ENCODE results near the gene SYT17.

The SYT17 gene, protein sequence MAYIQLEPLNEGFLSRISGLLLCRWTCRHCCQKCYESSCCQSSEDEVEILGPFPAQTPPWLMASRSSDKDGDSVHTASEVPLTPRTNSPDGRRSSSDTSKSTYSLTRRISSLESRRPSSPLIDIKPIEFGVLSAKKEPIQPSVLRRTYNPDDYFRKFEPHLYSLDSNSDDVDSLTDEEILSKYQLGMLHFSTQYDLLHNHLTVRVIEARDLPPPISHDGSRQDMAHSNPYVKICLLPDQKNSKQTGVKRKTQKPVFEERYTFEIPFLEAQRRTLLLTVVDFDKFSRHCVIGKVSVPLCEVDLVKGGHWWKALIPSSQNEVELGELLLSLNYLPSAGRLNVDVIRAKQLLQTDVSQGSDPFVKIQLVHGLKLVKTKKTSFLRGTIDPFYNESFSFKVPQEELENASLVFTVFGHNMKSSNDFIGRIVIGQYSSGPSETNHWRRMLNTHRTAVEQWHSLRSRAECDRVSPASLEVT

DNA sequence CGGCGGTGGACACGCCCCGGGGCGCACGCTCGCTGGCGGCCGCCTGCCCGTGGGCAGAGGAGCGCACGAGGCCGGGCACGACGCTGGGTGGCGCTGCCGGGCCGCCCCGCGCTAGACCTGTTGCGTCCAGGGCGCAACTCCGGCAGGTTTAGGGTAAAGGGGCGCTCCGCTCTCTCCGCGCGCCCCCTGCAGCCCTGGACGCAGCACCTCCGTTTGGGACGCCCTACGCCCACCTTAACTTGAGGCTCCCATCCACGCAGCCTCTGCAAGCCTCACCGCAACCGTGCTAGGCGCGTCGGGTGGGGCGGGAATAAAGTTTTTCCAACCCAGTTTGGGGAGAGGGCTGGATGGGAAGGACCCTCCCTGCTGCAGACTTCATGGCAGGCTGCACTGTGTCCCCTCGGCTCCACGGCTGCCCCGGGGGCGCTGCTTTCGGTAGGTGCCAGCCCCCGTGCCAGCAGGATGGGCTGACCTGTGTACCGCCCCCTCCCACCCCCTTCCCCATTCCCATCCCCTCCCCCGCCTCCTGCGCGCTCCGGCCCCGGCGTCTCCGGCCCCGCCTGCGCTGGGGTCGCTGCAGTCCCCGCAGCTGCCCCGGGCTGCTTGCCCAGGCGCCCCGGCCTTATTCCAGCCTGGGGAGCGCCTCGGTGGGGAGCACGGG is at the start of gene SYT17:
TSS of gene SYT17 (plus strand) at position 531 of the 661 bp plus-strand sequence. CDS start 407 bp downstream, outside the sequence.
- DNase-seq: peak; percentile 47

DNA sequence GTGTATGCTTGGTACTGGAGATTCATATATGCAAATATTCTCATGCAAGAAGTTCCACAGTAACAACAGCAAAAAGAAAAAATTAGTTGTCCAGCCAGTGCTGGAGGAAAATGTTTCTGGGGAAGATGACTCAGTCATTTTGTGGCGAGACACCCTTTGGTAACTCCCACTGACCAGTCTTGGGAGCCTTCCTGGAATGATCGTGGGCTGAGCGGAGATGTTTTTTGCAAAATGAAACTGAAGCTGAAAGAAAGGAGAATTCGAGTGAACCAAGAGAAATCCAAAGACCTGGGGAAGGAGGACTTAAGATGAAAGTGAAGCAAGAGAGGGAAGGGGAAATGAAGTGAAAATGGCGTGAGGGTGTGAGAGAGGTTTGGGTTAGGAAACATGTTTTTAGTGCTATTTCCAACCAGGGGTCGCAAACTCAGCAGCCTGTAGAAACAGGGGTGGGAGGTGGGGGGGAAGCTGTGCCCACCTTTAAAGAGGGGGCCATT is 49.1 kb upstream of the SYT17 start:
- DNase-seq: no peak

DNA sequence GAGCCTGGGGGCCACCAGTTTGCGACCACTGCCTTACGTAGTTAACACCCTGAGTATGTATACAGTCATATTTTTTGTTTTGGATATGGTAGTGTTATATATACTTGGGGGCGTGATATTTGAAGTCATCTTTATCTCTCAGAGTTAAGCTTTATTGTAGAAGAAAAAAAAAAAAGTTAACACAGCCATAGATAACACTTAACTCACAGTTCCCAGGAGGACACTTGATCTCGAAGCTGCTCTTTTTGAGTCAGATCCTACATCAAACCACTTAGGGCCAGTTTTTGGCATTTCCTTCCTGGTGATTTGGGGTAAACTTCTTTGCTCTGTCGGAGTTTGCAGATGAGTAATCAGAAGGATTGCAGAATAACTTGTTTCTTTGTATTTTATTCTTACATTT is 48.5 kb upstream of the SYT17 start:
- no peak for DNase-seq

DNA sequence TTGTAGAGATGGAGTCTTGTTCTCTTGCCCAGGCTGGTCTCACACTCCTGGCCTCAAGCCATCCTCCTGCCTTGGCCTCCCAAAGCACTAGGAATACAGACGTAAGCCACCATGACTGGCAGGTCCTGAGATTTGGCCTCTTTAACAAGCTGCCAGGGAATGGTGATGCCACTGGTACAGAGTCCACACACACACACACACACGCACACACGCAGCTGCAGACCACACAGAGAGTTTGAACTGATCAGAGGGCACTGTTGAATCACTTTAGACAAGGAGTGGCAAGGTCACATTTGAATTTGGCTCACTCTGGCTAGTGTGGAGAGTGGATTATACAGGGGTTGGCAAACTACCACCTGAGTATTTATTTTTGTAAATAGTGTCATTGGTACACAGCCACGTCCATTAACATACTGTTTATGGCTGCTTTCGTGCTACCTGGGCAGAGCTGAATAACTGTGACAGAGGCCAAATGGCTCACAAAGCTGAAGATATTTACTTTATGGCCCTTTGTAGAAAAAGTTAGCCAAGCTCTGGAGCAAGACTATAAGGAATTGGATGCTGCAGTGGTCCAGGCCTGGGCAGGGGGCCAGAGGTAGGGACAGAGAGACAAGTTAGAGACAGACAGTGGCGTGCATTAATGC is 44.4 kb upstream of the SYT17 start:
- DNase-seq: no peak

DNA sequence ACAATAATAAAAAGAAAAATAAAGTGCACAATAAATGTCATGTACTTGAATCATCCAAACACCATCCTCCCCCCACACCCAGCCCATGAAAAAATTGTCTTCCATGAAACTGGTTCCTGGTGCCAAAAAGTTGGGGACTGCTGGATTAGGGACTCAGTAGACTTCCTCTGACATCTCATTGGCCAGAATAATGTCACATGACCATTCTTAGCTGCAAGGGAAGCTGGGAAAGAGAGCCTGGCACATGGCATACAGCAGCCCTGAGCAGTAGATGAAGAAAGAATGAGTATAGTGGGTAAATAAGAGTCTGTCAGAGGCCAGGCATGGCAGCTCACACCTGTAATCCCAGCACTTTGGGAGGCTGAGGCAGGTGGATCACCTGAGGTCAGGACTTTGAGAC is 41.7 kb upstream of the SYT17 start:
- no peak for DNase-seq

DNA sequence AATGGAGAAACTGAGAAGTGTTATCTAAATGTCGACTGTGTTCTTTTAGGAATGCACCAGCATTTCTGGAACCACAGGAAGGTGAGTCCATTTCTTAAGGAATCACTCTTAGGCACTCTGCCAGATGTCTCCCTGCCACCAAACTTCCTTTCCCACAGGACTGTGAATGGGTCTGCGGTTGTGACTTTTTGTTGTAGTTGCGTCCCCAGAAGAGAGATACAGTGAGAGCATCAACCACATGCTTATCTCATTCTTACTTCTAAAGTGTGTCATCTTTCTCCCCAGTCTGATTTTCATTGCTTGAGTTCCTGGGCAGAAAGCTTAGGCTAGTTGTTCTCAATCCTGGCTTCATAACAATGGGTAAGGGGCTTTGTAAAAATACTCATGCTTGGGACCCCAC is 40.8 kb upstream of the SYT17 start:
- DNase-seq: no peak

DNA sequence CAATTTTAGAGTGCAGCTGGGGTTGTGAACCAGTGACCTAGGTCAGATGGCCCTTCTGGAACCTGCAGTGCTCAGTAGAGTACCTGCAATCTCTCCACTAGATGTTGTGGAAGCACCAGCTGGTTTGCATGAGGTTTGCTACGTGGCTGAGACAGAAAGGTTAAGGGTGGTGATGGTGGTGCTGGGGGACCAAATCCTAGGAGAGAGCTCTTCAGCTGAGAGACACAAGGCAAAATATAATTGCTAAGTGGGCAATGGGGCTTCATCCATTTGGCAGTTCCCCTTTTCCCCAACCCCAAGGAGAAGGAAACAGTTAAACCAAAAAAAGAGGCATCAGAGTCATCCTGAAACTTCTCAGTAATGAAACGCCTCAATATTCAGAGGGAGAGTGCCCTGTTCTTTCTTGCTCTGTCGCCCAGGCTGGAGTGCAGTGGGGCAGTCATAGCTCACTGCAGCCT is 40.3 kb upstream of the SYT17 start:
- no peak for DNase-seq

DNA sequence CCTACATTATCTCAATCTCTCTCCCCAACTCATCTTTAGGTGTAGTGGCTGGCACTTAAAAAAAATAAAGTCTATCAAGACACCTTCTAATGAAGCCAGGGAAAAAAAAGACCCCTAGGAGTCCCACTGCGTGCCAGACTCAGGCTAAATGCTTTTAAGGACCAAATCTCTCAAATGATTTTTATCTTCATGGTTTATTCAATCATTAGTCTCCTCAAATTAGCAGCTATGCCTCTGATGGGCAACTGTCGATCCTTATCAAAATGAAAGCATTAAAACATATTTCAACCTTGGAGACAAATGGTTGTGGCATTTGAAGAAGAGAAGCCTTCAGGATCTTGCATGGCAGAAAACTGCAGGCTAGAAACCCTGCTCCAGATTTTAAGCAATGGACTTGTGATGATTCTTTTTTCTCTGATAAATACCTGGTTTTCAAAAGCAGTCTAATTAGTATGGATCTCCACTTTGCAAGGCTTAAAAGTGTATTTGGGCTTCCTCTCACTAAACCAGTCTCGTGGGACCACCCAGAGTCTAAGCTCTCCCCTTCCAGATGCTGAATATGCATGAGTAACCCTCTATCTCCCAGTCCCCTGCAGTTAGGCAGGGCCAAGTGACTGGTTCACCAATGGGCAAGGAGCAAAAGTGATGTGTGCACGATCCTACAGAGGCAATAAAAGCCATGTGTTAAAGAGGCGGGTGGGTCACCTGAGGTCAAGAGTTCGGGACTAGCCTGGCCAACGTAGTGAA is 39.4 kb upstream of the SYT17 start:
- DNase-seq: no peak

DNA sequence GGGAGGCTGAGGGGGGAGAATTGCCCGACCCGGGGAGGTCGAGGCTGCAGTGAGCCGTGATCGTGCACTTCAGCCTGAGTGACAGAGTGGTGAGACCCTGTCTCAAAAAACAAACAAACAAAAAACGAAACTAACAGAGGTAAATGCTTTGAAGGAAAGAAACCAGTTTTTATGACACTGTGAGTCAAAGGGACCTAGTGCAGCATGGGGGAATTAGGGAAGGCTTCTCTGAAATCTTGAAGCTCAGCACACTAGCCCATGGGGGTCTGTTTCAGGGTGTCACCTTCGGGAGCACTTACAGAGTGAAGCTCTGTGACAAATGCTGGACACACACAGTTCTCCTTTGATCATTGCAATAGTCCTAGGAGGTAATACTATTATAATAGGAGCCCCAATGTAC is 37.7 kb upstream of the SYT17 start:
- no peak for DNase-seq

DNA sequence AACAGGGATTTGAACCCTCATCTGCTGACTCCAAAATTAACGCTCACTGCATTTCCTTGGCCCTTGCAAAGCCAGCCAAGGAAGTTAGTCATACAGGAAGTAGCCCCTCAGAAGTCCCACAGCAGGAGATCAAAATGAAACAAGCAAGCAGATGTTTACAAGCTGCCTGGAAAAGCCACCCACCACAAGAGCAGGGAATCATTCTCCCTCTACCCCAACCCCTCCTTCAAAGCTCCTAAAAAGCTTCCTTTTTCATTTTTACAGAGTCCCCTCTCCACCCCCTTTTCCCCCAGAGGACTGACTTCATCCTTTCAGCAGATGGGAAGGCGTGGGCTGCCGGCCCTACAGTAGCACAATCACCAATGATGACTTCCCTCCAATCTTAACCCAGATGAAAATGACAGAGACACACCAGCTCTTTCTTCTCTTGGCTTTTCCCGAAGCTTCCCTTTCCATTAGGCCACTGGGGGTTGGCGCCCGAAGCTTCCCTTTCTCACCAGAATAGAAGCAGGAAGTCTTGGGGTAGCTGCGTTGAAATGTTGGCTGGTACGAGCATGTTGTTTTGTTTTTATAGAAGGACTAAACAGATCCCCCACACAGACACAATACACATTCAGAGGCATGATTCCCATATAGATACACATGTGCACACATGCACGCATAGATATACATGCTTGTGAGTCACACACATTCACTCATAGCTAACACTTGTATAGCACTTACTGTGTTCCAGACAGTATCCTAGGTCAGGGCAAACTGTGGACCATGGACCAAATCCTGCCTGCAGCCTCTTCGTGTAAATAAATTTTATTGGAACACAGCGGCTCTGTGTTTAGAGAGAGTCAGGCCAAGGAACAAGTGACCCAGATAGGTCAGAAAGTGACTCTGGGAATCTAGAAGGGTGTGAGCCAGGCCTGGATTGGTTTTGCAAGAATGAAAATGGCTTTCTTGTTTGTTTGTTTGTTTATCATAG is 36.9 kb upstream of the SYT17 start:
- no peak for DNase-seq

DNA sequence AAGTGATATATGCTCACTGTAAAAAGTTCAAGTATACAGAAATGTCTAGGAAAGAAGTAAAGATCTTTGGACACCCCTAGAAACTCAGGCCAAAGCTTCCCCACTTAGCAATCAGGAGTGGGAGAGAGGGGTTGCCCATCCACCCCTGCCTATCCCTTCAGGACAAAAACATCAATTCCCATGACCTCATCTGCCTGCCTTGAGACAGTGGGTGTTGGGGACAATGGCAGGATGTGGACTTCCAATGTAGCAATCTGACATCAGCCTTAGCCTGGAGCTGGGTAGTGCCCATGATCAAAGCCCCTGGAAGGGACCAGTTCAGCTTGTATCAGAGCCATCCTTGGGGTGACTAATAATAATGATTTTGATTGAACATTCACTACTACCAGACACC is 36.2 kb upstream of the SYT17 start:
- DNase-seq: no peak

DNA sequence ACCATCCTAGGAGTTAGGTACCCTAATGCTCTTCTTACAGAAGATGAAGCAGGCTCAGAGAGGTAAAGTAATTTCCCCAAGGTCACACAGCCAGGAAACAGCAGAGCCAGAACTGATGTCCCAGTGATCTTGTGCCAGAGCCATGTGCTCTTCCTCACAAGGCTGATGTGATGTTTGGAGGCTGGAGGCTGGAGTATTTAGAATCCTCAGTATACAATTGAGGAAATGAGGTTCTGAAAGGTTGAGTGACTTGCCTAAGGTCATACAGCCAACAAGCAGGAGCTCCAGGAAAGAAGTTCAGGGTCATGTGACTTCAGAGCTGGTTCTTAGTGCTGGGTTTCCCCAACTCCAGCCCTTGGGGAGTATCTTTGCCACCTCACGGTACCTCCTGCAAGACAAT is 35.8 kb upstream of the SYT17 start:
- no peak for DNase-seq

DNA sequence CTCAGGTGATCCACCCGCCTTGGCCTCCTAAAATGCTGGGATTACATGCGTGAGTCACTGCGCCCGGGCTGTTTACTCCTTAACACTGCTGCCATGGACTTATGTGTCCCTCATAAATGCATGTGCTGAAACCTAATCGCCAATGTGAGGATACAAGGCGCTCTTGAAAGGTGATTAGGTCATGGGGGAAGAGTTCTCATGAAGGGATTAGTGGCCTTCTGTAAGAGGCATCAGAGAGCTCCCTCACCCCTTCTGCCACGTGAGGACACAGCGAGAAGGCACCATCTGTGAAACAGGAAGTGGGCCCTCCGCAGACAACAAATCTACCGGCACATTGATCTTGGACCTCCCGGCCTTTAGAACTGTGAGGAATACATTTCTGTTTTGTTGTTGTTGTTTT is 35.1 kb upstream of the SYT17 start:
- no peak for DNase-seq

DNA sequence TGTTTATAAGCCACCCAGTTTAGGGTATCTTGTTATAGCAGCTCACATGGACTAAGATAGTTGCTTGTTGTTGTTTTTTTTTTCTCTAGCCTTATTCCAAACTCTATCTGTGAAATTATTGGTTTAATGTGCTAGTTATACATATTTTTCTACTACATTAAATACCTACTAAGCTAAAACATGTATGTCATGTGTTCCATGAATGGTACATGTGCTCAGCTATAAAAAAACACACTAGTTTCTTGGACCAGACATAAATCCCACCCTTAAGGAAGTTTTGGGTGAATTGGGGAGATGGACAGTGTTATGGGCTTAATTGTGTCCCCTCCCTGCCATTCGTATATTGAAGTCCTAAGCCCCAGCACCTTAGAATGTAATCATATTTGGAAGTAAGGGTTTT is 34.4 kb upstream of the SYT17 start:
- no peak for DNase-seq

DNA sequence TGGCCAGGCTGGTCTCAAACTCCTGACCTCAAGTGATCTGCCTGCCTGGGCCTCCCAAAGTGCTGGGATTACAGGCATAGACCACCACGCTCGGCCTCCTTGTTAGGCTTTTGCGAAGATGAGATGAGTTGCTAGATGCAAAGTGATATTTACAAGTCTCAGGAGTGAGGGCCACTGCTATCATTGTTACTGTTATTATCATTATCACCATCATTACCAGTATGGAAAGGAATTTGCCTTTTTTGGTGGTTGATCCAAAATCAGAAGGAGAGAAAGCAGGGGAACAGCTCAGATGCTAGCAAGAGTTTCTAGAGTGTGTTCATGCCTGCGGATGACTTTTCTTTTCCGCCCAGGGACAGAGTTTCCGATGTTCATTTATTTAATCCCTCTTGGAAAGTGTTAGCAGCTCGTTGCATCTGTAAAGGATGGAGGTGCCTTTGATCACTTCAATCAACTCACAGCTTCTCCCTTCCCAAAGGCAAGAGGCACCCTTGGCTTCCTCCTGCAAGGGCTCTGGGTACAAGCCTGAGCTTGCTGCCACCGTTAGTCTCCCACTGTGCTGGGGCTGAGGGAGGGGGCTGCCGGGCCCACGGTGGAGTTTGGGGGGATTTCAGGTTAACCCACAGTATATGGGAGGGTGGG is 32.7 kb upstream of the SYT17 start:
- DNase-seq: no peak

DNA sequence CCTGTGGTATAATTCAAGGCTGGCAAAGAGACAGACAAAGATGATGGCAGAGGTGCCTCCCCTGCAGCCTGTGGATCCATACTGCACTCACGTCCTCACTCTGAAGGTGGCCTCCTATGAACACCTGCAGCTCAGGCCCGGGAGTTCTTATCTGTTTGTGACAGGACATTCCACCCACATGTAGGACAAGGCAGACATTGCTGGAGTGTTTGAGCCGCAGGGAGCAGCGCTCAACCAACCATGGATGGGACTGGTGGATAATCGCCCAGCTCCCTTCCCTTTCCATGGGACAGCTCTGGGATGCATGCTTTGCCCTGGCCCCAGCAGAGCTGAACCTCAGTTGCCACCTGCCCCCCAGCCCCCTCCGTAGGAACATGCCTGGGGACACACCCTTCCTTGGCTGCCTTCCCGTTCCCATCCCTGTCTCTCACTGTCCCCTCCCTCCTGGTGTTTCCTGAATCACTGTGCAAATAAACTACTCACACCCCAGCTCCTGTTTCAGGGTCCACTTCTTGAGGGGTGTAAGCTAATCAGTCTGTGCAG is 32.1 kb upstream of the SYT17 start:
- no peak for DNase-seq

DNA sequence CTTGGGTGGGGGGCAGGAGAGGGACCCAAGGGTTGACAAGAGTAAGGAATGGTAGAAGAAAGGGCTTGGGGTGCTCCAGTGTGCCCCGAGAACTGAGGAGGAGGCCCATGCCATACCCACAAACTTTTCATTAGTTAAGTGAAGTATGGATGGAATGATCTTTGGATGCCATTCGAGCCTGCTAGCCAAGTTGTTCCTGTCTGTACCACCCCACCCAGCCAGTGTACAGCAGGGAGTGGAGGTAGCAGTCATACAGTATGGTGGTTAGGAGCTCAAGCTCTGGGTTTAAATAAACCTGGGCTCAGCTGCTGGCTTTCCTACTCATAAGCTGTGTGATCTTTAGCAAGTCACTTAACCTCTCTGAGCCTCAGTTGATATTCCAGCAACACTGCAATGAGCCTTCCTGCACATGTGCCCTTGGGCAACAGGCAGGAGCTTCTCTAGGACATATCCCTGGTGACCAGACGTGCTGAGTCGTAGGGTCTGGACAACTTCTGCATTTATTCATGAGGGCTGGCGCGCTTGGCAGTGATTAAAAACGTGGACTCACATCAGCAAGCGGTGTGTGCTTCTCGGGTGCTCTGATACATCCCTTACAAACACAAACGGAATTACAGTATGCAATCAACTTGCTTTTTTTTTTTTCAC is 31.4 kb upstream of the SYT17 start:
- no peak for DNase-seq

DNA sequence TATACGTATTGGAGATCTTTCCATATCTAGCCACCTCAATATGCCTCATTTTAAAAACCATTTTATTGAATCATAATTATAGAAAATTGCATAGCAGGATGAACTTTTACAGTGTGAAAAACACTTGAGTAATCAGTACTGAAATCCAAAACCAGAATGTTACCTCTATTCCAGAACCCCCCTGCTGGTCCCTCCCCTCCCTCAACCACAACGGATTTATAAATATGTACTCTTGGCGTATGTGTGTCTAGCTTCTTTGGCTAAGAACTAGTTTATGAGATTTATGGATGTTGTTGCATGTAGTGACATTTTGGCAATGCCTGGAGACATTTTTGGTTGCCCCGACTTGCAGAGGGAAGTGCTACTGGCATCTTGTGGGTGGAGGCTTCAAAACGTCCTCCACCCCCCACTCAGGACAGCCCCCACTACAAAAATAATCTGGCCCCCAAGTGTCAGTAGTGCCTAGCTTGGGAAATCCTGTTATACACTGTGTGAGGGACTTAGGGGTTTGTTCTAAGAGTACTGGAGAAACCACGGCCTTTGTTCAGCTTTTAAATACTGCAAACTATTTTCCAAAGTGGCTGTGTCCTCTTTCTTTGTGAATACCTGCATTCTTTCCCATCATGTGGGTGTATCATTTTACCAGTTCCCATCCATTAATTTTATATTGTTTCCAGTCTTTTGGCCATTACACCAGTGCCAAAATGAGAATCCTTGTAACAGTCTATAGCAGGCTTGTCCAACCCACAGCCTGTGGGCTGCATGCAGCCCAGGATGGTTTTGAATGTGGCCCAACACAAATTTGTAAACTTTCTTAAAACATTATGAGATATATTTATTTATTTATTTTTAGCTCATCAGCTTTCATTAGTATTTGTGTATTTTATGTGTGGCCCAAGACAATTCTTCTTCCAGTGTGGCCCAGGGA is 30.6 kb upstream of the SYT17 start:
- no peak for DNase-seq

DNA sequence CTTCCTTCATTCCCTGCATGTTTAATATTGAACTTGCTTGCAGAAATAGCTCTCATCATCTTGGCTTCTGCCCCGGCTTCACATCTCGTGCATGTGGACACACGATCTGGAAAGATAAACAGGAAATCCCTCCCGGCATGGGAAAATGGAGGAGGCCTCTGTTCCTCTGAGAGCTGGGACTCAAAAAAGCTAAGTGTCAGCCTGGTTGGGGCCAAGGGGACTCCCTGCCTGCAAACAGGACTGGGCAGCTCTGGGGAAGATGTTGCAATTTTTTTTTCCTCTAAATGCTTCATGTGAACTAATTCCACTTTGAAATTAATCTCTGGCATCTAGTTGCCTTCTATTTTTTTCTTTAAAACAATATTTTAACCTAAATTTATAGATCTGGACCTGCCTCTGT is 29.4 kb upstream of the SYT17 start:
- DNase-seq: no peak

Data from NCI-H2107 (cell line).